ENCODE measurements around the gene MYO1A. TPM values are rescaled to one million over a fixed set of nuclear protein-coding genes. Genes with fewer than 3 reads are reported as not detected.

Gene MYO1A
- total and polyA plus RNA-seq, 2 donors (not counting 1 experiment from before 2014, with no cell fraction given): 0.55 to 1.3 TPM

DNA sequence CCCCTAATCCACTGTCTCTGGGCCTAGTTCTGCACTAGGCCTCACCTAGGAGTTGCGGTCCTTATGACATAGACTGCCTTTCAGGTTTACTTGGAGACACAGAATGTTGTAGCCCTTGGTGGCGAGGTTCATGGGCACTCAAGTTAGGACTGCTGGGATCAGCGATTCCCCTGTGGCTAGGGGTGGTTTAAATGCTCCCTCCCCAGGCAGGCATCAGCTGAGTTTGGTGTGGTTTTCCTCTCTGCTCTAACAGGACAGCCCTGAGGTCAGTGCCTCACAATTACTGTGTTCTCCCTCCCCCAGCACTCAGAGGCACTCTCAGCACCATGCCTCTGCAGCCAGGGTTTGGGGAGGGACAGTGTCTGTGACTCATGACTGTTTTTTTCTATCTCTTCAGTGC is 70.3 kb downstream of the MYO1A start:
- Histone ChIP-seq H3K27me3 (replicated peaks in 1 of 4; ENCODE audit: control extremely low read depth in 1 of 4, control insufficient read depth in 3 of 4, insufficient read depth in 4 of 4, low read length in 3 of 4) (no peaks in the 10 kb centered on the region), H3K27ac (ENCODE audit: low read length in 2 of 2) (no peak overlapping the region), H3K79me2 (ENCODE audit: control insufficient read depth, insufficient read depth, low read length) (no peaks in the 10 kb centered on the region), H4K20me1 (ENCODE audit: control insufficient read depth, insufficient read depth, low read length, poor library complexity, severe bottlenecking) (no peaks in the 10 kb centered on the region), H3K4me1 (ENCODE audit: control insufficient read depth in 2 of 2, insufficient read depth in 2 of 2, low read length in 2 of 2) (no peaks in the 10 kb centered on the region), H3K9ac (ENCODE audit: low read length) (no peak overlapping the region), H2AFZ (ENCODE audit: insufficient read depth, low read depth, low read length, poor library complexity, severe bottlenecking) (no peak overlapping the region), H3K4me2 (replicated peaks; ENCODE audit: low read depth, low read length, poor library complexity, severe bottlenecking) (no peak overlapping the region), H3K36me3 (replicated peaks in 1 of 2; ENCODE audit: control extremely low read depth in 1 of 2, control insufficient read depth in 1 of 2, extremely low read depth in 1 of 2, insufficient read depth in 2 of 2, low read length in 1 of 2) (no peaks in the 10 kb centered on the region), H3K9me3 (ENCODE audit: control extremely low read depth in 1 of 3, control insufficient read depth in 2 of 3, insufficient read depth in 1 of 3, low read length in 2 of 3) (no peaks in the 10 kb centered on the region), H3K4me3 (ENCODE audit: control extremely low read depth in 1 of 5, extremely low read depth in 1 of 5, insufficient read depth in 1 of 5, low read depth in 2 of 5, low read length in 4 of 5) (no peak overlapping the region)
- no peaks in the 10 kb centered on the region for H3K9me3 Mint-ChIP-seq (ENCODE audit: insufficient read depth)
- CTCF ChIA-PET: no interaction called here
- no peak overlapping the region for H3K4me3 Mint-ChIP-seq
- H3K4me1 Mint-ChIP-seq: no peaks in the 10 kb centered on the region
- ATAC-seq (ENCODE audit: low read depth) (no peak), DNase-seq (no peak)
- intact Hi-C loops (cut with micrococcal nuclease): no loop called here
- TF ChIP-seq, protein P1, sequence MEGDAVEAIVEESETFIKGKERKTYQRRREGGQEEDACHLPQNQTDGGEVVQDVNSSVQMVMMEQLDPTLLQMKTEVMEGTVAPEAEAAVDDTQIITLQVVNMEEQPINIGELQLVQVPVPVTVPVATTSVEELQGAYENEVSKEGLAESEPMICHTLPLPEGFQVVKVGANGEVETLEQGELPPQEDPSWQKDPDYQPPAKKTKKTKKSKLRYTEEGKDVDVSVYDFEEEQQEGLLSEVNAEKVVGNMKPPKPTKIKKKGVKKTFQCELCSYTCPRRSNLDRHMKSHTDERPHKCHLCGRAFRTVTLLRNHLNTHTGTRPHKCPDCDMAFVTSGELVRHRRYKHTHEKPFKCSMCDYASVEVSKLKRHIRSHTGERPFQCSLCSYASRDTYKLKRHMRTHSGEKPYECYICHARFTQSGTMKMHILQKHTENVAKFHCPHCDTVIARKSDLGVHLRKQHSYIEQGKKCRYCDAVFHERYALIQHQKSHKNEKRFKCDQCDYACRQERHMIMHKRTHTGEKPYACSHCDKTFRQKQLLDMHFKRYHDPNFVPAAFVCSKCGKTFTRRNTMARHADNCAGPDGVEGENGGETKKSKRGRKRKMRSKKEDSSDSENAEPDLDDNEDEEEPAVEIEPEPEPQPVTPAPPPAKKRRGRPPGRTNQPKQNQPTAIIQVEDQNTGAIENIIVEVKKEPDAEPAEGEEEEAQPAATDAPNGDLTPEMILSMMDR (IDR thresholded peaks at IDR 0.05): no peak
- no peak for TF ChIP-seq EZH2 (IDR thresholded peaks at IDR 0.05; ENCODE audit: borderline replicate concordance, insufficient read depth, low read depth, low read length, poor library complexity, severe bottlenecking)
- H3K27me3 Mint-ChIP-seq: no peaks in the 10 kb centered on the region
- no peak overlapping the region for H3K27ac Mint-ChIP-seq
- WGBS (ENCODE audit: insufficient coverage): 92% methylated on average over 3 of the region's 3 CpGs
- POLR2A ChIA-PET: no interaction called here

Other genes starting within 250 kb of the MYO1A start
- 0.22 TPM in 1 of 2 replicates, not detected in the other for gene SDR9C7, start 115.7 kb downstream of the MYO1A start, total RNA-seq
- gene SDR9C7, start 115.7 kb downstream of the MYO1A start, polyA plus RNA-seq: not detected in 2 replicates
- 1.5 and 2.4 TPM in 2 replicates for gene RDH16, start 92.5 kb downstream of the MYO1A start, total RNA-seq
- gene RDH16, start 92.5 kb downstream of the MYO1A start, polyA plus RNA-seq: 1.1 and 2.0 TPM in 2 replicates
- gene ZBTB39, start 43.6 kb downstream of the MYO1A start, total RNA-seq: 13.9 and 15.6 TPM in 2 replicates
- gene ZBTB39, start 43.6 kb downstream of the MYO1A start, polyA plus RNA-seq: 5.4 TPM in 2 replicates
- not detected in 2 replicates for gene TAC3, start 33.6 kb downstream of the MYO1A start, total RNA-seq
- 0.24 TPM in 1 of 2 replicates, not detected in the other for gene TAC3, start 33.6 kb downstream of the MYO1A start, polyA plus RNA-seq
- 35.0 and 40.1 TPM in 2 replicates for gene NEMP1, start 28.7 kb upstream of the MYO1A start, total RNA-seq
- 13.6 and 15.4 TPM in 2 replicates for gene NEMP1, start 28.7 kb upstream of the MYO1A start, polyA plus RNA-seq
- gene NAB2, start 39.0 kb upstream of the MYO1A start, total RNA-seq: 49.0 and 52.1 TPM in 2 replicates
- 5.8 and 6.7 TPM in 2 replicates for gene NAB2, start 39.0 kb upstream of the MYO1A start, polyA plus RNA-seq
- 704 and 736 TPM in 2 replicates for gene STAT6, start 61.2 kb upstream of the MYO1A start, total RNA-seq
- gene STAT6, start 61.2 kb upstream of the MYO1A start, polyA plus RNA-seq: 544 and 565 TPM in 2 replicates
- gene LRP1, start 78.4 kb upstream of the MYO1A start, total RNA-seq: 4.1 and 5.7 TPM in 2 replicates
- gene LRP1, start 78.4 kb upstream of the MYO1A start, polyA plus RNA-seq: 2.0 TPM in 2 replicates
- not detected in 2 replicates for gene LRP1-AS, start 97.5 kb upstream of the MYO1A start, total RNA-seq
- gene LRP1-AS, start 97.5 kb upstream of the MYO1A start, polyA plus RNA-seq: not detected in 2 replicates
- 6.9 and 8.6 TPM in 2 replicates for gene NXPH4, start 166.7 kb upstream of the MYO1A start, total RNA-seq
- 3.5 and 5.6 TPM in 2 replicates for gene NXPH4, start 166.7 kb upstream of the MYO1A start, polyA plus RNA-seq
- 147 and 166 TPM in 2 replicates for gene SHMT2, start 179.6 kb upstream of the MYO1A start, total RNA-seq
- 203 and 236 TPM in 2 replicates for gene SHMT2, start 179.6 kb upstream of the MYO1A start, polyA plus RNA-seq
- 5.3 and 6.2 TPM in 2 replicates for gene STAC3, start 201.1 kb upstream of the MYO1A start, total RNA-seq
- gene STAC3, start 201.1 kb upstream of the MYO1A start, polyA plus RNA-seq: 4.5 and 4.9 TPM in 2 replicates

All from B cell (primary cell).